Activated CD8-positive, alpha-beta memory T cell treated with anti-CD3 and anti-CD28 coated beads, Interleukin-2, amount 50 U/mL, for 48 hours (primary cell): ENCODE measurements around the gene ODAD2.
"Not testable (repeated sequence)": the region's sequence is repeated elsewhere in the genome, so short reads cannot be mapped to it uniquely, and the experiment has no call there.

ENCODE experiments used
- DNase-seq: peaks from one replicate; pipeline ENCODE4 v3.0.0-alpha.2; 2020

Gene ODAD2

GRCh38 chr10:27969931-27970330, 28.9 kb downstream of the ODAD2 start:
- DNase-seq: not testable (repeated sequence)

DNA sequence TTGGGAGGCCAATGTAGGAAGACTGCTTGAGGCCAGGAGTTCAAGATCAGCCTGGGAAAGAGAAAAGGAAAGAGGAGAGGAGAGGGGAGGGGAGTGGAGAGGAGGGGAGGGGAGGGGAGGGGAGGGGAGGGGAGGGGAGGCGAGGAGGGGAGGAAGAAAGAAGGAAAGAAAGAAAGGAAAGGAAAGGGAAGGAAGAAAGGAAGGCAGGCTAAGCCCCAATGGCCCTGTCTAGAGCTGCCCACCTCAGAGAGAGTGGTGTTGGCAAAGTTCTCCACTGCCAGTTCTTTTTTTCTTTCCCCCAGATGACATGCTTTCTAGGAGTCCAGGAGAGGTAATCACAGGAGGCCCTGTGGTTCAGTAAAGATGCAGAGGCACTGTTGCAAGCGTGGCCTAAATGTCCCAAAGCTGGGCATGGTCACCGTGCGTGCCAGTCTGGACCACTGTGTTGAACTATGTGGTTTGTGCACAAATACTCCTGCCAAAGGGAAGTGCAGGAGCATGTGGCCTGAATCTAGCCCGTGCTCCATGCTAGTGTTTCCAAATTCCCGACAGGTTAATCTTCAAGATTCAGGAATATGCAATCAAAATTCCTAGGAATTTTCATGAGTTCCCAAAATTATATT, 39.7 kb downstream of the ODAD2 start:
- no peak for DNase-seq

- not testable (repeated sequence) for DNase-seq
These were observed 40.5 kb downstream of the ODAD2 start for GRCh38 chr10:27958383-27958782.

GRCh38 chr10:27950242-27950564, 48.7 kb downstream of the ODAD2 start:
- no peak for DNase-seq

GRCh38 chr10:27949528-27950241, 49.2 kb downstream of the ODAD2 start:
- no peak for DNase-seq

DNA sequence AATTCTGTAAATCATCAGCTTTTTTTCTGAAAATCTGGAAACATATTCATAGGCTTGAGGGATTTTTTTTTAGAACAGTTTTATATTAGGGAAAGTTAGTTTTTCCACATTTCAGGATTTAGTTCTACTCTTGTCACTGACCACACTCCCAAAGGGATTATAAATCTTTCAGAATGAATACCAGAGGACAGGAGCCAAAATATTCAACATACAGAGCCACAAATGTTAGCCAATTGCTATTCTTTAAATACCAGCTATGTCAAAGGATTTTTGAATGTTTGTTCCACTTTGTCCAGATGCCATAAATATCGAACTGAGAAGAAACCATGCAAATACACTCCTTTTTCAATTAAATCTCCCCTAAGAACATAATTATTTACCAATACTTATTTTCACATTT, 50.7 kb downstream of the ODAD2 start:
- no peak for DNase-seq

GRCh38 chr10:27947540-27947939, 51.3 kb downstream of the ODAD2 start:
- DNase-seq: no peak

- DNase-seq: no peak
These were observed 54.9 kb downstream of the ODAD2 start for GRCh38 chr10:27944005-27944404.

- no peak for DNase-seq
These were observed 84.0 kb downstream of the ODAD2 start for GRCh38 chr10:27914888-27915287.

- no peak for DNase-seq
These were observed 86.6 kb downstream of the ODAD2 start for GRCh38 chr10:27912231-27912630.

GRCh38 chr10:27911539-27911938, 87.3 kb downstream of the ODAD2 start:
- no peak for DNase-seq

- DNase-seq: no peak
These were observed 87.9 kb downstream of the ODAD2 start for GRCh38 chr10:27911011-27911410.

DNA sequence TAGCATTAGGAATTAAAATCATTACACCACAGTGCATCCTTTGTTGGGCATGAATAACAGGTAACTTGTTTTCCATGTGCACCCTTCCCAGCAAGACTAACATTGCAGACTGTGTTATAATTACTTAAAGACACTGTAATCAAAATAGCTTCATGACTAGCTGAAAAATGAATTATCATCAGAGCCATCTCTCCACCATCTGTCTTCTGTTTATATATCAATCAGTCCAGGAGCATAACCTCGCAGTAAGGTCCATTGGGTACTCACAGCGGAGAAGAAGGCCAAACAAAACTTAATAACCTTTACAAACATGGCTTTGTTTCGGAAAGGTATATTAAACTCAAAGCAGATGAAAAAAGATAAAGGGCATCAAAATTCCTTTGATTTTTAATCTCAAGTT, 90.6 kb downstream of the ODAD2 start:
- DNase-seq: no peak

GRCh38 chr10:27899485-27899884, 99.4 kb downstream of the ODAD2 start:
- DNase-seq: not testable (repeated sequence)

- no peak for DNase-seq
These were observed 99.8 kb downstream of the ODAD2 start for GRCh38 chr10:27899058-27899457.

DNA sequence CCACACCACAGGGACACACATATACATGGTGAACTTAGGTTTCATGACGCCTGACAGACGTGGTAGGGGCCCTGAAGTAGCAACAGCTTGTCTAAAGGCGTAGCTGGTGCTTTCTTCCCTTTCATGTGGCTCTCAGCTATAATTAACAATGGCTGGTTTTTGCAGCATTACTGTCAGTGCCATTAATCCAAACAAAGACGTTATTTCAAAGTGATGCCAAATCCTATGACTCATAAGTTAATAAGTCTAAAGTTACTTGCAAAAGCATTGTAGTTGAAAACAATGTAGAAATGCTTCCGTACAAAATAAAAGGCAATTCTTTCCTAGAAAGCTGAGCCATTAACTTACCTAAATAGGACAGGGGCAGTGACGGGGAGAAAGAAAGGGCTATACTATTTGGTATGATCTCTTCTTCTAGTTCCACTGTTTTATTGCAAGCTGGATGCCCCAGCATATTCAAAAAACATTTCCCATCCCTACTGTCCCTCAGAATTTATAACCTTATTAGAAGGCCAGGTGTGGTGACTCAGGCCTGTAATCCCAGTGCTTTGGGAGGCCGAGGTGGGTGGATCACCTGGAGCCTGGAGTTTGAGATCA, 105.4 kb downstream of the ODAD2 start:
- DNase-seq: no peak

- DNase-seq: no peak
These were observed 107.9 kb downstream of the ODAD2 start for GRCh38 chr10:27890971-27891370.

DNA sequence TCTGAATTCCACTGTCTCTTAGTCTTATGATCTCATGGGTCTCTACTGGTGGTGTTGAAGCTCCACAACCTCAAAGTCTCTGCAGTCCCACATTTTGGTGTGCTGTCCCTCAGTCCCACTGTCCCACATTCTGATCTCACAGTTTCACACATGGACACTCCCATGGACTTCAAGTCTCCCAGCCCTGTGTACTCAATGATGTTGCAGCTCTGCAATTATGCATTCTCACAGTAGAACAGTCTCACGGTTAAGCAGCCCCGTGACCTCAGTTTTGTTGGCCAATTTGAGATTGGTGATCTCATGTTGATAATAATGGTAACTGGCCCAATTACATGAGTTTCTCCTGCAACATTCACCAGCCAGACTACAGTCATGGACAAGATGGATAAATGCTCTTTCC, 109.4 kb downstream of the ODAD2 start:
- DNase-seq: no peak

DNA sequence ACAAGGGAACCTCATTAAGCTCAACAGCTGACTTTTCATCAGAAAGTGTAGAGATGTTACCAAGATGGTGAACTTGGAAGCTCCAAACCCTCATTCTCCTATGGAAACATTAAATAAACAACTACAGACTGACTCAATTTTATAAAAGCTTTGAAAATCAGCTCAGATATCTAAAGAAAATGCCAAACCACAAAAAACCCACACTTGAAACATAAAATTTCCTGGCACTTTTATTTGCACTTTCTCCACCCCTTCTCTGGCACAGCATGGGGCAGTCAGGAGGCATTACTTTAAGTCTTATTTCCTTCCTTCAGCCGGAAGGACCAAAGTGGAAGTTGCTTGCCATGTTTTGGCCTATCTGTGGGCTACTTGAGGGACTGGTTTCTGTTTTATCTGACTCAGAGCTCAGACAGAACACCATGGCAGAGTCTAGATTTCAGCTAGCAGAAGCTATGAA, 114.7 kb downstream of the ODAD2 start:
- DNase-seq: no peak

- DNase-seq: no peak
These were observed 120.6 kb downstream of the ODAD2 start for GRCh38 chr10:27878281-27878680.

- DNase-seq: no peak
These were observed 133.7 kb downstream of the ODAD2 start for GRCh38 chr10:27865221-27865635.

GRCh38 chr10:27861781-27862180, 137.1 kb downstream of the ODAD2 start:
- no peak for DNase-seq

GRCh38 chr10:27857616-27858015, 141.3 kb downstream of the ODAD2 start:
- no peak for DNase-seq

- no peak for DNase-seq
These were observed 154.7 kb downstream of the ODAD2 start for GRCh38 chr10:27844223-27844622.
